Activated naive CD4-positive, alpha-beta T cell treated with anti-CD3 and anti-CD28 coated beads, Interleukin-2, amount 50 U/mL, for 24 hours (primary cell): ENCODE measurements around the gene SCAPER.

ENCODE experiments used
- H3K27ac Mint-ChIP-seq: one replicate; pipeline ENCODE4 v1.8.0; 2021; ENCODE audit warnings: mild to moderate bottlenecking, mixed read lengths
- H3K27me3 Mint-ChIP-seq: one replicate; pipeline ENCODE4 v1.8.0; 2021; ENCODE audit warnings: mixed read lengths
- H3K36me3 Mint-ChIP-seq: one replicate; pipeline ENCODE4 v1.8.0; 2021; ENCODE audit warnings: mixed read lengths
- H3K4me1 Mint-ChIP-seq: one replicate; pipeline ENCODE4 v1.8.0; 2021; ENCODE audit warnings: mixed read lengths
- H3K4me3 Mint-ChIP-seq: one replicate; pipeline ENCODE4 v1.8.0; 2021; ENCODE audit warnings: mild to moderate bottlenecking, mixed read lengths
- H3K9me3 Mint-ChIP-seq: one replicate; pipeline ENCODE4 v1.8.0; 2021; ENCODE audit warnings: mixed read lengths

Gene SCAPER

DNA sequence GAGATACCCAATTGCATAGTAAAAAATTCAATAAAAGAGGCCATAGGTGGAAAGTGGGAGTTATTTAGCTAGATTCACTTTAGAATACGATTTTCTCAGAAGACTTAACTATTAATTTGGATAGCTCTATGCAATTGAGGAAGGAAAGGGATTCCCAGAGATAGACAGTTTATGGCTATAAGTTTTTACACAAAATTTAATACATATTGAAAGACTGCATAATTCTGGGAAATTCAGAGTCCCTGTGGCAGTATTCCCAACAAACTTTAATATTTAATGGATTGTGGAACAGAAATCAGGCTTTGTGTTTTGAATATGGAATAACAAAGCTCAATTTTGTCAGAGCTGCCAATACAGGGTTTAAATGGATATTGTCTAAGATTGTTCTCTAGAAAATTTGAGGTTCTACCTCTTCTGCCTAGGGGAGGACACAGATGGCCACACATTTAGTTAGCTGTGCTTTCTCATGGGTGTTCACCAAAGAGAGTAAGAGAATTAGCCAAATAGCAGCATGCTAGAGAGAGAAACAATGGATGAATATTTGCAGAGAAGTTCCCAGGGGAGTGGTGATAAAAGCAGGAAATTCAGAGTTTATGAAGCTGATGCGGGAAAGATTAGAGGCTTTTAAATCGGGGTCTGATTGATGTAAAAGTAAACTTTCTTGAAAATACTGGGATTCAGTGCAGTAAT is 560.1 kb downstream of the SCAPER start:
- Mint-ChIP-seq H3K27me3 (peaks cover 47% of the 10 kb centered on the region), H3K36me3 (peaks cover 18% of the 10 kb centered on the region), H3K27ac (peak overlapping the region; percentile 20), H3K9me3 (no peaks in the 10 kb centered on the region), H3K4me1 (peaks cover 37% of the 10 kb centered on the region), H3K4me3 (peak overlapping the region; percentile 66)

DNA sequence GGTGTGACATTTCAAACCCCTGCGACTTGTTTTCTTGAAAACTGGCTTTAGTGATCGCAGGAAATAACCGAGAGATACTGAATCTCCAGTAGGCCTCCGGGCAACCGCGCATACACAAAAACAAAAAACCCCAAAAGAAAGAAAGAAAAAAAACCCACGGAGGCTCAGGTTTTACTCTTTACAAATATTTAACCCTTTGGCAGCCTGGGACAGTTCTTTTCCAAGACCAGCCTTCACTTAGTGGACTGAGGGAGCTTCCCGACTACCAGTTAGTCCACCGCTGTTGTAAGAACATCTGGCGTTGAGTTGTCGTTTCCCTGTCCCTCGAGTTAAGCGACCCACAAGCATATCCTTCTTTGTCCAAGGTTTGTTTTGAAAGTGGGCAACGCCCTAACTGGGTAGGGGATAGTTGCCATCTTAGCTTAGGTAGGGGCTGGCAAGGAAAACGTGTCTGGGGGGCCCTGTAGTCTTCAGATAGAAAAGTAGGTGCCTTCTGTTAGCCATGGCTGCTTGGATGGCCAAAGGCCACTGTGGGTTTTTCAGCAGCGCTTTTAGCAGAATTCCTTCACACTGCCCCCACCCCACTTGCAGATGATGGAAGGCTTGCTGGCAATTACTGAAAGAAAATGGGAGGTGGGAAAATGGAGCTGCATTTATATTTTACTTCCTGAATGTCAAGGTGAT is 561.7 kb downstream of the SCAPER start:
- H3K4me3 Mint-ChIP-seq = peak overlapping the region; percentile 4
- H3K9me3 Mint-ChIP-seq = no peaks in the 10 kb centered on the region
- peaks cover 57% of the 10 kb centered on the region for H3K27me3 Mint-ChIP-seq
- peaks cover 15% of the 10 kb centered on the region for H3K36me3 Mint-ChIP-seq
- peak overlapping the region; percentile 51 for H3K27ac Mint-ChIP-seq
- H3K4me1 Mint-ChIP-seq = peaks cover 51% of the 10 kb centered on the region

DNA sequence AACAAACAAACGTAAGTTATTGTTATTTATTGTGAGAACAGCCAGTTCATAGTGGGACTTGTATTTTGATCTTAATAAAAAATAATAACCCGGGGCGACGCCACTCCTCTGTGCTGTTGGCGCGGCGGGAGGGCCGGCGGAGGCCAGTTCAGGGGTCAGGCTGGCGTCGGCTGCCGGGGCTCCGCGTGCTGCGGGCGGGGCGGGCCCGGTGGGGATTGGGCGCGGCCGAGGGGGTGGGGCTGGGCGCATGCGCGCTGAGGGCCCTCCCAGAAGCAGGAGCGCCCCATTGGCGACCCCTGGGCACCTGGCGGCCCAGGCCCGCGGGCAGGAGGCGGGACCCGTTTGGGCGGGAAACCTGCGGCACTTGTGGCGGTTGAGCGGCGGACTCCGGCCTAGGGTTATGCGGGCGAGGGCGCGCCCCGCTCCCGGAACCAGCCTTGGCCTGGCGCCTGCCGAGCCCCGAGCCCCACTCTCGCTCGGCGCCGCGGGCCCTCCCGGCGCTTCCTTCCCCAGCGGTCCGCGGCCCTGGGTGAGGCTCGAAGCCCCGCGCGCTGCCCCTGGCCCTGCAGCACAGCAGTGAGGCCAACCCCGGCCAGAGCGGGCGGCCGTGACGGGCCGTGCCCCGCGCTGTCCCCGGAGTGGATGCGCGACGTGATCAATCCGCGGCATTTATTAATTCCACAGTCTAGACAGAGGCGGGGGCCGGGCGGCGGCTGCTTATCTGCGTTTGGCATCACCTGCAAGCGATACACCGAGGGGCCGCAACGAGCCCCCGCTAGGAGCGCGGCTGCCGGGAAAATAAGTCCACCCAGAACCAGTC is 562.5 kb downstream of the SCAPER start:
- peaks cover 52% of the 10 kb centered on the region for H3K27me3 Mint-ChIP-seq
- peaks cover 52% of the 10 kb centered on the region for H3K4me1 Mint-ChIP-seq
- no peak overlapping the region for H3K27ac Mint-ChIP-seq
- peak overlapping the region; percentile 4 for H3K4me3 Mint-ChIP-seq
- no peaks in the 10 kb centered on the region for H3K9me3 Mint-ChIP-seq
- peaks cover 6% of the 10 kb centered on the region for H3K36me3 Mint-ChIP-seq

DNA sequence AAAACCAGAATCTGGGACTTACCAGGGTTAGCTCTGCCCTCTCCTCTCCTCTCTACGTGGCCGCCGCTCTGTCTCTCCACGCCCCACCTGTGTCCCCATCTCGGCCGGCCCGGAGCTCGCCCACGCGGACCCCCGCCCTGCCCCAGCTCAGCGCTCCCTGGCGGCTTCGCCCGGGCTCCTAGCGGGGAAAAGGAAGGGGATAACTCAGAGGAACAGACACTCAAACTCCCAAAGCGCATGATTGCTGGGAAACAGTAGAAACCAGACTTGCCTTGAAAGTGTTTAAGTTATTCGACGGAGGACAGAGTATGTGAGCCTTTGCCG is 563.1 kb downstream of the SCAPER start:
- Mint-ChIP-seq H3K4me3 (peak overlapping the region; percentile 79), H3K27ac (no peak overlapping the region), H3K27me3 (peaks cover 56% of the 10 kb centered on the region), H3K4me1 (peaks cover 55% of the 10 kb centered on the region), H3K36me3 (peaks cover 6% of the 10 kb centered on the region), H3K9me3 (no peaks in the 10 kb centered on the region)

DNA sequence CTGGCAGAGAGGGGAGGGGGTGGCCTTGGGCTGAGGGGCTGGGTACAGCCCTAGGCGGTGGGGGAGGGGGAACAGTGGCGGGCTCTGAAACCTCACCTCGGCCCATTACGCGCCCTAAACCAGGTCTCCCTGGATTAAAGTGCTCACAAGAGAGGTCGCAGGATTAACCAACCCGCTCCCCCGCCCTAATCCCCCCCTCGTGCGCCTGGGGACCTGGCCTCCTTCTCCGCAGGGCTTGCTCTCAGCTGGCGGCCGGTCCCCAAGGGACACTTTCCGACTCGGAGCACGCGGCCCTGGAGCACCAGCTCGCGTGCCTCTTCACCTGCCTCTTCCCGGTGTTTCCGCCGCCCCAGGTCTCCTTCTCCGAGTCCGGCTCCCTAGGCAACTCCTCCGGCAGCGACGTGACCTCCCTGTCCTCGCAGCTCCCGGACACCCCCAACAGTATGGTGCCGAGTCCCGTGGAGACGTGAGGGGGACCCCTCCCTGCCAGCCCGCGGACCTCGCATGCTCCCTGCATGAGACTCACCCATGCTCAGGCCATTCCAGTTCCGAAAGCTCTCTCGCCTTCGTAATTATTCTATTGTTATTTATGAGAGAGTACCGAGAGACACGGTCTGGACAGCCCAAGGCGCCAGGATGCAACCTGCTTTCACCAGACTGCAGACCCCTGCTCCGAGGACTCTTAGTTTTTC is 563.6 kb downstream of the SCAPER start:
- peaks cover 61% of the 10 kb centered on the region for H3K27me3 Mint-ChIP-seq
- H3K9me3 Mint-ChIP-seq = no peaks in the 10 kb centered on the region
- H3K36me3 Mint-ChIP-seq = peaks cover 7% of the 10 kb centered on the region
- no peak overlapping the region for H3K27ac Mint-ChIP-seq
- H3K4me3 Mint-ChIP-seq = peak overlapping the region; percentile 79
- peaks cover 60% of the 10 kb centered on the region for H3K4me1 Mint-ChIP-seq

DNA sequence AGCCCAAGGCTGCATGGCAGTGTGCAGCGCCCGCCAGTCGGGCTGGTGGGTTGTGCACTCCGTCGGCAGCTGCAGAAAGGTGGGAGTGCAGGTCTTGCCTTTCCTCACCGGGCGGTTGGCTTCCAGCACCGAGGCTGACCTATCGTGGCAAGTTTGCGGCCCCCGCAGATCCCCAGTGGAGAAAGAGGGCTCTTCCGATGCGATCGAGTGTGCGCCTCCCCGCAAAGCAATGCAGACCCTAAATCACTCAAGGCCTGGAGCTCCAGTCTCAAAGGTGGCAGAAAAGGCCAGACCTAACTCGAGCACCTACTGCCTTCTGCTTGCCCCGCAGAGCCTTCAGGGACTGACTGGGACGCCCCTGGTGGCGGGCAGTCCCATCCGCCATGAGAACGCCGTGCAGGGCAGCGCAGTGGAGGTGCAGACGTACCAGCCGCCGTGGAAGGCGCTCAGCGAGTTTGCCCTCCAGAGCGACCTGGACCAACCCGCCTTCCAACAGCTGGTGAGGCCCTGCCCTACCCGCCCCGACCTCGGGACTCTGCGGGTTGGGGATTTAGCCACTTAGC is 564.3 kb downstream of the SCAPER start:
- H3K9me3 Mint-ChIP-seq = no peaks in the 10 kb centered on the region
- peak overlapping the region; percentile 91 for H3K4me3 Mint-ChIP-seq
- peaks cover 7% of the 10 kb centered on the region for H3K36me3 Mint-ChIP-seq
- no peak overlapping the region for H3K27ac Mint-ChIP-seq
- H3K4me1 Mint-ChIP-seq = peaks cover 62% of the 10 kb centered on the region
- peaks cover 62% of the 10 kb centered on the region for H3K27me3 Mint-ChIP-seq

DNA sequence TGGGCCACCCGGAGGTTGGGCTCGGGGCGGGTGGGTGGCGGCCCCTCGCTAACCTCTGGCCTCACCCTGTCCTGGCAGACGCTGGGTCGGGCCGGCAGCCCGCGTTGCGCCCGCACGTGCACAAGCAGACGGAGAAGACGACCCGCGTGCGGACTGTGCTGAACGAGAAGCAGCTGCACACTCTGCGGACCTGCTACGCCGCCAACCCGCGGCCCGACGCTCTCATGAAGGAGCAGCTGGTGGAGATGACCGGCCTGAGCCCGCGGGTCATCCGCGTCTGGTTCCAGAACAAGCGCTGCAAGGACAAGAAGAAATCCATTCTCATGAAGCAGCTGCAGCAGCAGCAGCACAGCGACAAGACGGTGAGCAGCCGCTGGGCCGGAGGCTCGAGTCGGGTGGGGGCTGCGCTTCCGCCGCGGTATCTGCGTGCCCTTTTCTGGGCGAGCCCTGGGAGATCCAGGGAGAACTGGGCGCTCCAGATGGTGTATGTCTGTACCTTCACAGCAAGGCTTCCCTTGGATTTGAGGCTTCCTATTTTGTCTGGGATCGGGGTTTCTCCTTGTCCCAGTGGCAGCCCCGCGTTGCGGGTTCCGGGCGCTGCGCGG is 564.8 kb downstream of the SCAPER start:
- Mint-ChIP-seq H3K27ac (peak overlapping the region; percentile 73), H3K4me1 (peaks cover 64% of the 10 kb centered on the region), H3K27me3 (peaks cover 62% of the 10 kb centered on the region), H3K9me3 (no peaks in the 10 kb centered on the region), H3K36me3 (peaks cover 6% of the 10 kb centered on the region), H3K4me3 (peak overlapping the region; percentile 91)

DNA sequence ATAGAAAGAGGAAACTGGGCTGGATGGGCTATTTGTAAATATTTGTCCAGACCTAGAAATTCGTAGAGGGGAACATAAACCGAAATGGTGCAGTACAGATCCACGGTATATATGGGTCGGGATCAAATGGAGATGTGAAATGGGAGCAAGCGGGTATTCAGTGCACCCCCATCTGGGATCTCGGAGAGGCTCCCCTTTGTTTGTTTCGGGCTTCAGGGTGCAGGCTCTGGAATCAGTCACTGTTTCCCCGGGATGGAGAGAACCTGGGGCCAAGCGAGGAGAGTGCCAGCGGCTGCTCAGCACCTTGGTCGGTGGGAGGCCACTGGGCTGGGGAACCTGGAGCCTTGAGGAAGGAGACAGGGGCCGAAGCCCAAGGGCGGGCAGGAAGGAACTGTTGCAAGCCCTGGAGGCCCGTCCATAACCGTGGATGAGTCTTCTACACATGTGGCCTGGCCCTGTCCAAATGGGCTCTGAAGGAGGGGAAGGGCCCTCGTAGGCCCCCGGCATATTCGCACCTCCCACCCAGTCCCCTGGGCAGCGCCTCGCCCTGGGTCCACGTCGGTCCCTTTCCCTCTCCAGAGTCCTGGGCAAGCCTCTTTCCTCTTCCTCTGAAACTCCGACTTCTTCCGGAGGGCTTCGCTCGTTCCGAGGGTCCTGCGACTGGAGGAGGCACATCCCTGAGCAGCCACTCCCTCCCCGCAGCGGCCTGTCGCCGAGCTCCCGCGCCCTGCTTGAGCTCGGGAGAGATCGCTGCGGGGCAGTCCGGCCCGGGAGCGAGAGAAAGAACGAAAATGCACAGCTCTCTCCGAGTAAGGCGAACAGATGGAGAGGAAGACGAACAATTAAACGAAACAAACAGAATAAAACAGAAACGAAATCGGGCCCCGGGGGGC is 565.6 kb downstream of the SCAPER start:
- Mint-ChIP-seq H3K9me3 (no peaks in the 10 kb centered on the region), H3K27ac (peak overlapping the region; percentile 73), H3K4me3 (peak overlapping the region; percentile 91), H3K4me1 (peaks cover 64% of the 10 kb centered on the region), H3K27me3 (peaks cover 62% of the 10 kb centered on the region), H3K36me3 (peaks cover 4% of the 10 kb centered on the region)

DNA sequence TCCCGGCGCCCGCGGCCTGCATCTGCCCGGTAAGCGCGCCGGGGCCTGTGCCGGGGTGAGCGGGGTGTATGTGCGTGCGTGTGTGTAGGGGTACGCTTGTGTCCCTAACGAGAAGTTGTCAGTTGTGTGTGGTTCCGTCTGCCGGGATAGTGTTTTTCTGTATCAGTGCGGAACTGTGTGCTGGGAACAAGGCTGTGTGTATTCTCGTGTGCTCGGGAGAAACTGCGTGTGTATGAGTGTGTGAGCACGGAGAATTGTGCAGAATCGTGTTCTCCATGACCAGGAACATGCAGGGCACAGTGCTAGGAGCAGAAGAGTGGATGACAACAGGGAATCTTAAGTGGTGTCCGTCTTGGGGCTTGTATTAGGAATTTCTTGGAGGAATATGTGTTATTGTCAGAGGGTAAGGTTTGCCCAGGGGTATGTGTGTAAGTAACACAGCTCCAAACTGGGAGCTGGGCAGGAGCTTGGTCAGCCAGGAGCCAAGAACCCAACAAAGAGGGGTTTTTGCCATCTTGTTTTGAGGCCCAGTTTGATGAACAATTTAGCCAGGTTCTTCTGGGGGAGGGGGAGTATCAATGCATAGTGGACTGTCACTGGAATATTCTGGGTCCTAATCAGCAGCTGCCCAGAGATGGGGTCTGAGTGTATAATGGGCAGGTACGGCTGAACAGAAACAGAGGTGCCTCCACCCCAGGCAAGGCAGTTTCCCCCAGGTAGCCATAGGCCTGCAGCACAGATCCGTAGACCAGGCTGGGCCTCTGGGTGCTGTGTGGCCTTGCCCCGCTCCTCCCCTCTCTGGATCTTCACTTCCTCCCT is 566.4 kb downstream of the SCAPER start:
- Mint-ChIP-seq H3K27ac (peak overlapping the region; percentile 8), H3K27me3 (peaks cover 60% of the 10 kb centered on the region), H3K4me3 (peak overlapping the region; percentile 91), H3K9me3 (no peaks in the 10 kb centered on the region), H3K36me3 (peaks cover 4% of the 10 kb centered on the region), H3K4me1 (peaks cover 64% of the 10 kb centered on the region)

DNA sequence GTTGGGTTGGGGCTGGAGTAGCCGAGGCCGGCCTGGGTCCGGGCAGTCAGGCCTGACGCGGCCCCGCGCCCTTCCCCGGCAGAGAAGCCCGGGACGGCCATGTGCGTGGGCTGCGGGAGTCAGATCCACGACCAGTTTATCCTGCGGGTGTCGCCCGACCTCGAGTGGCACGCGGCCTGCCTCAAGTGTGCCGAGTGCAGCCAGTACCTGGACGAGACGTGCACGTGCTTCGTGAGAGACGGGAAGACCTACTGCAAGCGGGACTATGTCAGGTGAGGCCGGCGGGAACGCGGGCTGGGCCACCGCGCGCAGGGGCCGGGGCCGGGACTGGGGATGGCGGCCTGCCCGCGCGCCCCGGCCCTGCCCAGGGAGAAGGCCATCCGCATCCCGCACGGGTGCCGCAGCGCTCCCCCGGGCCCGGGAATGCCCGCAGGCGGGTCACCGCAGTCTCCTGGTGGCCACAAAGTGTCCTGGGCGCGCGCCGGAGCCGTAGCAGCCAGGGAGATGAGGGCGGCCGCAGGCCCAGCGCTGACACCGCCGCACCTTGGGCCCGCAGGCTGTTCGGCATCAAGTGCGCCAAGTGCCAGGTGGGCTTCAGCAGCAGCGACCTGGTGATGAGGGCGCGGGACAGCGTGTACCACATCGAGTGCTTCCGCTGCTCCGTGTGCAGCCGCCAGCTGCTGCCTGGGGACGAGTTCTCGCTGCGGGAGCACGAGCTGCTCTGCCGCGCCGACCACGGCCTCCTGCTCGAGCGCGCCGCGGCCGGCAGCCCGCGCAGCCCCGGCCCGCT is 567.2 kb downstream of the SCAPER start:
- peaks cover 4% of the 10 kb centered on the region for H3K36me3 Mint-ChIP-seq
- H3K9me3 Mint-ChIP-seq = no peaks in the 10 kb centered on the region
- no peak overlapping the region for H3K27ac Mint-ChIP-seq
- H3K4me3 Mint-ChIP-seq = peak overlapping the region; percentile 83
- H3K4me1 Mint-ChIP-seq = peaks cover 56% of the 10 kb centered on the region
- peaks cover 58% of the 10 kb centered on the region for H3K27me3 Mint-ChIP-seq

DNA sequence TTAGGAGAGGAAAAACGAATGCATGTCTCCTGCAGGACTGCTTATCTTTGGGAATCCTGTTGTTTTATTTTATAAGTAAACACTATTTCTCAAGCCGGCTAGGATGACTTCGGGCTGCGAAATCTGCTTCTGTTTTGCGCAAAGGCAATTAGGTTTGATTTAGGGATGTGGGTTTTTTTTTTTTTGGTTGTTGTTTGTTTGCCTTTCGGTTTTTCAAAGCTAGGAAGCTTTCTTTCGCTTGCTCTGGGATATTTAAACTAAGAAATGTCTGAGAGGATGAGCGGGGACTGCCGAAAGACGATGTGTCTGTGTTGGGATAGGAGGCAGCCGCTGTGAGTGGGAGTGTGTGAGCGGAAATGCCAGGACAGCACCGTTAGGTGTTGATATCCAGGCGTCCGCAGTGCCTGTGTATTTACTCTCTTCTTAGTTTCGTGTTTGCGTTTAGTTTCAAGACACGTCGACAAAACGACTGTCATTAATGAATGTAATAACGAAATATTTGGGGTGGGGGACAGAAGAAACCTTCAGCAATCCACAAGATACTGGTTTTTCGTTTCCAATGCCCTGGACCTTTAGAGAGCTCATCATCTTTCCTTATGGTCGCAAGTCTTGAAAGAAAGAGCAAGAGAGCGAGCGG is 568.0 kb downstream of the SCAPER start:
- Mint-ChIP-seq H3K36me3 (peaks cover 4% of the 10 kb centered on the region), H3K9me3 (no peaks in the 10 kb centered on the region), H3K4me1 (peaks cover 56% of the 10 kb centered on the region), H3K27ac (peak overlapping the region; percentile 35), H3K4me3 (peak overlapping the region; percentile 83), H3K27me3 (peaks cover 60% of the 10 kb centered on the region)

DNA sequence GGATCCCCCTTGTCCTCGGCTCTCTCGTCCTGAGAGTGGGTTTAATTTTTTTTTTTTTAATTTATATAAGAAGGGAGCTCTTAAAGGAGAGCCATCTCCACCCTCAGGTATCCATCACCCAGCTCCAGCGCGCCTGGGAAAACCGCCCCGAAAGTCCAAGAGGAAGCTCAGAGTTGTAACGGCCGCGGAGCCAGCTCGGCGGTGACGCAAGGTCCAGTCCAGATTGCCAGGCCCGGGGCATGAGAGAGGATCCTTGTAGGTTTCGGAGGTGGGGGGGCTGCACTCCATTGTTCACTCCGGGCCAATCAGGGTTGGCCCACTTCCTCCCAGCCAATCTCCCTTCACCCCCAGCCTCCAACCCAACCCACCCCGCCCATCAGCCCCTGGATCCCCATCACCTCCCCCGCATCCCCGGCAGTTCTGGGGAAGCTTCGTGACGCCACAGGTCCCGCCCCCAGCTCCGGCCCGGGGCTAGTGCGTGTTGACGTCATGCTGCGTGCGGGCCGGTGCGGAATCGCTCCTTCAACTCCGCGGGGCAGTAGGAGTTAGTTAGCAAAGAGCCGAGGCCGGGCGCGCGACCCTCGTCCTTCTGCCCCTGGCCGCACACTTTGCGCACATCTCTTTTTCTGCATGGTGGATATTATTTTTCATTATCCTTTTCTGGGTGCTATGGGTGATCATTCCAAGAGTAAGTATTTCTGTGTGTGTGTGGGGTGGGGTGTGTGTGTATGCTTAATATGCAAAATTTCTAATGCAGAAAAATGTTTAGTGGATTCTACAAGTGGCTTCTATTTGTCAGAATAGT is 568.7 kb downstream of the SCAPER start, which contains the start of gene ISL2:
Gene ISL2 (plus strand): TSS at position 520 of the 805 bp plus-strand sequence. CDS start 111 bp downstream, at position 631.
- Mint-ChIP-seq H3K27me3 (peaks cover 53% of the 10 kb centered on the region), H3K9me3 (no peaks in the 10 kb centered on the region), H3K4me3 (peak within 1 kb of the TSS; percentile 83), H3K27ac (peak within 1 kb of the TSS; percentile 65), H3K36me3 (peaks cover 4% of the 10 kb centered on the region), H3K4me1 (peaks cover 49% of the 10 kb centered on the region)
